Choroid plexus epithelial cell (primary cell): Measurements from ENCODE around the gene DACH2.

ENCODE experiments used
- DNase-seq: peaks from one replicate; pipeline ENCODE4 v3.0.0-alpha.2; 2010; ENCODE audit warnings: low read depth
- H3K4me3 ChIP-seq: 2 replicates; pipeline ENCODE4 v1.5.1; 2011; ENCODE audit warnings: low read depth, mild to moderate bottlenecking, control low read depth, low read length, moderate library complexity
- TF ChIP-seq, protein P1 (sequence below): conservative IDR thresholded peaks from 2 replicates; pipeline ENCODE4 v1.5.1; 2011; ENCODE audit warnings: low read depth, mild to moderate bottlenecking, control low read depth, inconsistent platforms, low read length, moderate library complexity

The DACH2 gene

DNA sequence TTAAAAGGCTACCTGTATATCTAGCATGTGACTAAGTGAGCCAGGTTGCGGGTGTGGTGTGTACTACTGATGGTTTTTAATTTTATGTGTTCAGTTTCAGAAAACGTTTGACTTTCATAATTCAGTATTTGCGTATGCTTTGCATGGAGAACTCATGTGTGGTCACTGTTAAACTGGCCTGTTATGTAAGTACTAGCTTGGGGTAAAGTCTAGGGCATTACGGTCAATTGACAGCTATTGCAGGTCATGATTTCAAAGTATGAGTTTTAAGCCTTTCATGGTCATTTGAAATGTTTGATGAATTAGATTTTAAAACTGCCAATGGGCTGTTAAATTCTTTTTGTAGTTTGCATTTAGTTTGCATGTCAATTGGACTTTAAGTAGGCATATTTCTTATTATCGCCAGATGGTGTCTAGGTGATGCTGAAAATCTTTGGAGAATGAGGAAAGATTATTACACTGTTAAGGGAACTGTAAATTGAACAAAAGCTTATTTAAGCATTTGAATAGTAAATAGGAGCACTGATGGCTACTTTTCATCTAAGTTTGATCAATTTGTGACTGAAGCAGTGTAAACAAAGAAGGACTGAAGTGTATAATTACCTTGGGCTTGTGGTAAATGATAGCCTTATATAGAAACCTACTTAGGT lies 563.4 kb downstream of the DACH2 start:
- TF ChIP-seq, protein P1, sequence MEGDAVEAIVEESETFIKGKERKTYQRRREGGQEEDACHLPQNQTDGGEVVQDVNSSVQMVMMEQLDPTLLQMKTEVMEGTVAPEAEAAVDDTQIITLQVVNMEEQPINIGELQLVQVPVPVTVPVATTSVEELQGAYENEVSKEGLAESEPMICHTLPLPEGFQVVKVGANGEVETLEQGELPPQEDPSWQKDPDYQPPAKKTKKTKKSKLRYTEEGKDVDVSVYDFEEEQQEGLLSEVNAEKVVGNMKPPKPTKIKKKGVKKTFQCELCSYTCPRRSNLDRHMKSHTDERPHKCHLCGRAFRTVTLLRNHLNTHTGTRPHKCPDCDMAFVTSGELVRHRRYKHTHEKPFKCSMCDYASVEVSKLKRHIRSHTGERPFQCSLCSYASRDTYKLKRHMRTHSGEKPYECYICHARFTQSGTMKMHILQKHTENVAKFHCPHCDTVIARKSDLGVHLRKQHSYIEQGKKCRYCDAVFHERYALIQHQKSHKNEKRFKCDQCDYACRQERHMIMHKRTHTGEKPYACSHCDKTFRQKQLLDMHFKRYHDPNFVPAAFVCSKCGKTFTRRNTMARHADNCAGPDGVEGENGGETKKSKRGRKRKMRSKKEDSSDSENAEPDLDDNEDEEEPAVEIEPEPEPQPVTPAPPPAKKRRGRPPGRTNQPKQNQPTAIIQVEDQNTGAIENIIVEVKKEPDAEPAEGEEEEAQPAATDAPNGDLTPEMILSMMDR: no peak
- DNase-seq: no peak
- H3K4me3 ChIP-seq: no peak overlapping the region

DNA sequence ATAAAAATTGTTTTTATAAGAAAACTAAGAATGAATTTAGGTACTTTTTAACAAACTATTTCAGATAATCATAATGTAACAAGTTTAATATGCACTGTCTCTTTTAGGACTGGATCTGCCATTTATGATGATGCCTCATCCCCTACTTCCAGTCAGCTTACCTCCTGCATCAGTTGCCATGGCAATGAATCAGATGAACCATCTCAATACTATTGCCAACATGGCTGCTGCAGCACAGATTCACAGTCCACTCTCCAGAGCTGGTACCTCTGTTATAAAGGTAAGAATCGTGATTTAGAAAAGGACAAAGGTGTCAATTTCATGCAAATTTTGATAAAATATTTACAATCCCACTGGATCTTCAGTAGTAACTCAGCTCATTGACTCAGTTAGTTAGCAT lies 566.2 kb downstream of the DACH2 start:
- H3K4me3 ChIP-seq: no peak overlapping the region
- no peak for DNase-seq
- TF ChIP-seq, protein P1: no peak

GRCh38 chrX:86724277-86724676 lies 576.0 kb downstream of the DACH2 start:
- TF ChIP-seq, protein P1: no peak
- no peak overlapping the region for H3K4me3 ChIP-seq
- no peak for DNase-seq

DNA sequence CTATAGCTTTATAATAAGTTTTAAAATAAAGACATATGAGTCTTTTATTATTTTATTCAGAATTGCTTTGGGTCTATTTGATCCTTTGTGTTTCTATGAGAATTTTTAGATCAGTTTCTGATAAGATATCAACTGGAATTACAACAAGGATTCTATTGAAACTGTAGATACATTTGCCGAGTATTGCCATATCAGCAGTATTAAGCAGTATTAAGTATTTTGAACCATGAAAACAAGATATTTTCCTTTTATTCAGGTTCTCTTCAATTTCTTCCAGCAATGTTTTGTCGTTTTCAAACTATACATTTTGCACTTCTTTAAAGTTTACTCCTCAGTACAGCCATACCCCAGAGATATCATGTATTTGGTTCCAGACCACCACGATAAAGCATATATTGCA lies 598.8 kb downstream of the DACH2 start:
- H3K4me3 ChIP-seq: no peak overlapping the region
- DNase-seq: no peak
- TF ChIP-seq, protein P1: no peak

DNA sequence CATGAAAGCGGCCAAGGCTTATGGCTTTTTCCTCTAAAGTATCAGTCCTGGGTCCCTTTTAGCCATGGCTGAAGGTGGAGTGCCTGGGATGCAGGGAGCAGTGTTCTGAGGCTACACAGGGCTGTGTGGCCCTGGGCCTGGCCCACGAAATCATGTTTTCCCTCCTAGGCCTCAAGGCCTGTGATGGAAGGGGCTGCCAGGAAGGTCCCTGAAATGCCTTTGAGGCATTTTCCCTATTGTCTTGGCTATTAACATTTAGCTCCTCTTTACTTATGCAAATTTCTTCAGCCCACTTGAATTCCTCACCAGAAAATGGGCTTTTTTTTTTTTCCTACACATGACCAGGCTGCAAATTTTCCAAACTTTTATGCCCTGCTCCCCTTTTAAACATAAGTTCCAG lies 657.0 kb downstream of the DACH2 start:
- H3K4me3 ChIP-seq: no peak overlapping the region
- no peak for DNase-seq
- TF ChIP-seq, protein P1: no peak

DNA sequence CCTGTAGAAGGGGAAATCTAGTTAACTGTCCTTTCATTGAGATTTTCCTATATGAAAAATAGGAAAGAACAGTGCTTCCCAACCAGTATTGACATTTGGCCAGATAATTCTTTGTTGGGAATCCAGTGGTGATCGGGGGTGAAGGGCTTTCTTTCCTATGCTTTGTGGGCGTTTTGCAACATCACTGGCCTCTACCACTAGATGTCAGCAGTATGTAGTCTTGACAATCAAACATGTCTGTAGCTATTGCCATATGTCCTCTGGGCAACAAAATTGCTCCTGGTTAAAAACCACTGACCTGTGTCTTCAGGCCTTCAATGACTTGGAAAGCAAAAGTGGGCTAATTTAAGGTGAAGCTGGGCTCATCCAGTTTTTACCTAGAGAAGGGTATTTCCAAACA lies 658.5 kb downstream of the DACH2 start:
- H3K4me3 ChIP-seq: no peak overlapping the region
- DNase-seq: peak; percentile 8
- TF ChIP-seq, protein P1: peak; percentile 41

DNA sequence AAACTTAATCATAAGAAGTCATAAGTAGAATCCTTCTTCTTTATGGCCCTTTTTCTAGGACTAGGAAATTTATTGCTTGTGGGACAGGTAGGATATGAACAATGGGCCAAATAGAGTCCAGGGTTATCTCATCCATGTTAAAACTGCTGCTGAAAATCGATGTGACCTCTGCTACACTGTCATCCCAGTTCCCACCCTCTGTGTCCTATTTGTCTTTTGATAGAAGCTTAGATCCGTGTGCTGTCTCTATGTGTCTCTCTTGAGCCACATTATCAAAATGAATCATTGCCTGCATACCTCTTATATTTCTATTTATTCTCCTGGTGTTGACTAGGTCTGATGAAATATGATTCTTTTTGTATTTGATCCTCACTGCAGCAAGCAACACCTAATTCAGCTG lies 661.4 kb downstream of the DACH2 start:
- no peak overlapping the region for H3K4me3 ChIP-seq
- no peak for DNase-seq
- TF ChIP-seq, protein P1: no peak
